Suppressor macrophage (primary cell): ENCODE data around the gene TMIGD1.
"Not testable (repeated sequence)": the region's sequence is repeated elsewhere in the genome, so short reads cannot be mapped to it uniquely, and the experiment has no call there.

Experiments
- DNase-seq, 4 experiments: peaks; one replicate each; pipeline ENCODE4 v3.0.0-alpha.2; 2020 to 2022

TMIGD1 gene

GRCh38 chr17:30358055-30358760, 24.4 kb upstream of the TMIGD1 start:
- DNase-seq = no peak

GRCh38 chr17:30357476-30357875, 23.6 kb upstream of the TMIGD1 start:
- DNase-seq = no peak

- DNase-seq = no peak
These were observed 20.8 kb upstream of the TMIGD1 start for GRCh38 chr17:30354701-30355100.

GRCh38 chr17:30352240-30352814, 18.5 kb upstream of the TMIGD1 start:
- DNase-seq = peak in 3 of 4 experiments; percentile 58 to 71 (median 61)

- peak in 2 of 4 experiments; percentile 63 to 69 for DNase-seq
These were observed 17.9 kb upstream of the TMIGD1 start for GRCh38 chr17:30351735-30352134.

- peak; percentile 46 to 83 (median 72) for DNase-seq
These were observed 17.4 kb upstream of the TMIGD1 start for GRCh38 chr17:30351263-30351662.

GRCh38 chr17:30349252-30349651, 15.4 kb upstream of the TMIGD1 start:
- no peak for DNase-seq

- DNase-seq = no peak
These were observed 13.6 kb upstream of the TMIGD1 start for GRCh38 chr17:30347488-30347887.

GRCh38 chr17:30346221-30346795, 12.5 kb upstream of the TMIGD1 start:
- peak in 2 of 4 experiments; percentile 51 to 62 for DNase-seq

- DNase-seq = peak; percentile 42 to 66 (median 60)
These were observed 11.7 kb upstream of the TMIGD1 start for GRCh38 chr17:30345527-30346075.

GRCh38 chr17:30345089-30345433, 11.2 kb upstream of the TMIGD1 start:
- DNase-seq = no peak

GRCh38 chr17:30344283-30345088, 10.6 kb upstream of the TMIGD1 start:
- DNase-seq = peak; percentile 49 to 79 (median 66)

- DNase-seq = no peak
These were observed 9.9 kb upstream of the TMIGD1 start for GRCh38 chr17:30343796-30344195.

GRCh38 chr17:30343244-30343643, 9.4 kb upstream of the TMIGD1 start:
- DNase-seq = not testable (repeated sequence)

- DNase-seq = no peak
These were observed 7.9 kb upstream of the TMIGD1 start for GRCh38 chr17:30341703-30342249.

GRCh38 chr17:30340801-30341356, 7.0 kb upstream of the TMIGD1 start:
- DNase-seq = no peak

GRCh38 chr17:30339086-30339485, 5.2 kb upstream of the TMIGD1 start:
- DNase-seq = no peak

- DNase-seq = peak in 3 of 4 experiments; percentile 37 to 53 (median 51)
These were observed 3.6 kb upstream of the TMIGD1 start for GRCh38 chr17:30337393-30337999.

GRCh38 chr17:30336369-30337171, 2.7 kb upstream of the TMIGD1 start:
- peak; percentile 53 to 71 (median 66) for DNase-seq

- DNase-seq = no peak
These were observed 564 bp upstream of the TMIGD1 start for GRCh38 chr17:30334421-30334820.

GRCh38 chr17:30332057-30332542, 1.8 kb downstream of the TMIGD1 start:
- peak in 1 of 4 experiments; percentile 34 for DNase-seq
